Natural killer cell (primary cell): ENCODE results near the gene CD200R1L. TPM values are rescaled to one million over a fixed set of nuclear protein-coding genes. Genes with fewer than 3 reads are reported as not detected.
A peak's percentile ranks its signal among the peaks of the same experiment; 100 is the strongest.

Experiments used
- ATAC-seq, 3 donors: fragments of 150-1000 bp in 2 of 3; fragments of 200-7000 bp in 1 of 3; cut with Tn5 transposase; 1 replicate in 1 of 3; 2 replicates in 2 of 3; pipeline ENCODE4 v1.10.0; 2021; ENCODE audit warnings: mild to moderate bottlenecking in 2 of 3, moderate library complexity in 2 of 3
- DNase-seq, 2 donors: peaks; one replicate each; pipeline versions ENCODE4 v3.0.0 to v3.0.0-alpha.2; 2013 to 2021; ENCODE audit warnings: mixed read lengths in 1 of 2
- H3K27ac ChIP-seq: one replicate; pipeline ENCODE4 v1.5.1; 2013; ENCODE audit warnings: mild to moderate bottlenecking, low read length
- H3K27me3 ChIP-seq: one replicate; pipeline ENCODE4 v1.6.1; 2013; ENCODE audit warnings: low read length; ENCODE audit not compliant: control insufficient read depth, insufficient read depth
- H3K36me3 ChIP-seq: one replicate; pipeline ENCODE4 v1.6.1; 2013; ENCODE audit warnings: low read length; ENCODE audit not compliant: control insufficient read depth, insufficient read depth
- H3K4me1 ChIP-seq: one replicate; pipeline ENCODE4 v1.6.1; 2013; ENCODE audit warnings: low read length; ENCODE audit not compliant: control insufficient read depth, insufficient read depth
- H3K4me3 ChIP-seq: one replicate; pipeline ENCODE4 v1.5.1; 2013; ENCODE audit warnings: low read length
- H3K9me3 ChIP-seq: one replicate; pipeline ENCODE4 v1.6.1; 2013; ENCODE audit warnings: low read length; ENCODE audit not compliant: control insufficient read depth, insufficient read depth
- H3K27ac Mint-ChIP-seq, 2 donors: one replicate each; pipeline ENCODE4 v1.8.0; 2022; ENCODE audit warnings: mild to moderate bottlenecking in 2 of 2, mixed read lengths in 2 of 2, moderate library complexity in 1 of 2
- H3K27me3 Mint-ChIP-seq, 2 donors: one replicate each; pipeline ENCODE4 v1.8.0; 2022; ENCODE audit warnings: low read depth in 2 of 2, mixed read lengths in 2 of 2
- H3K36me3 Mint-ChIP-seq: one replicate; pipeline ENCODE4 v1.8.0; 2022; ENCODE audit warnings: mixed read lengths
- H3K4me1 Mint-ChIP-seq, 2 donors: one replicate each; pipeline ENCODE4 v1.8.0; 2022; ENCODE audit warnings: mixed read lengths in 2 of 2
- H3K4me3 Mint-ChIP-seq: one replicate; pipeline ENCODE4 v1.8.0; 2022; ENCODE audit warnings: mild to moderate bottlenecking, moderate library complexity, mixed read lengths
- H3K9me3 Mint-ChIP-seq, 2 donors: one replicate each; pipeline ENCODE4 v1.8.0; 2022; ENCODE audit warnings: mixed read lengths in 2 of 2
- WGBS: methylation state at CpG from one replicate; pipeline ENCODE4 v1.1.7; 2013; ENCODE audit warnings: missing lambda C conversion rate; ENCODE audit not compliant: insufficient coverage; 5-methylcytosine and 5-hydroxymethylcytosine counted together
- intact Hi-C: fragments of 100-400 bp; cut with micrococcal nuclease; formaldehyde crosslinking; loops from one replicate; pipeline ENCODE4 v1.14.2; 2022
- total RNA-seq, 4 donors: library from RNA; stranded (reverse); fragments of 120-200 nt in 1 of 4; gene quantifications; one replicate each; pipeline versions ENCODE4 v1.2.3 to v1.2.4, GENCODE V29; 2013 to 2022
- TF ChIP-seq, protein P1 (sequence below): fragments of 200-600 bp; IDR thresholded peaks from one replicate; pipeline ENCODE4 v1.8.0; 2022; ENCODE audit warnings: antibody characterized with exemption

CD200R1L gene
- total RNA-seq, 3 donors from 2014 or later (not counting 1 experiment from before 2014, with no cell fraction given) = 1.3 TPM; not detected in 2

DNA sequence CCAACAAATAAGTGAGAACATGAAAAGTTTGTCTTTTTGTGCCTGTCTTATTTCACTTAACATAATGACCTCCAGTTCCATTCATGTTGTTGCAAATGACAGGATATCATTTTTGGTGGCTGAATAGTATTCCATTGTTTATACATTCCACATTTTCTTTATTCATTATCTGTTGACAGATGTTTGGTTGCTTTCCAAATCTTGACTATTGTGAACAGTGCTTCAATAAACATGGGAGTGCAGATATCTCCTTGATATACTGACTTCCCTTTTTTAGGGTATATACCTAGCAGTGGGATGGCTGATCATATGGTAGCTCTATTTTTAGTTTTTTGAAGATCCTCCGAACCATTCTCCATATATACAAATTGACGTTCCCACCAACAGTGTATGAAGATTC is 19.1 kb upstream of the CD200R1L start:
- WGBS = no CpG with 5 or more reads among the region's 2 CpGs
- TF ChIP-seq, protein P1, sequence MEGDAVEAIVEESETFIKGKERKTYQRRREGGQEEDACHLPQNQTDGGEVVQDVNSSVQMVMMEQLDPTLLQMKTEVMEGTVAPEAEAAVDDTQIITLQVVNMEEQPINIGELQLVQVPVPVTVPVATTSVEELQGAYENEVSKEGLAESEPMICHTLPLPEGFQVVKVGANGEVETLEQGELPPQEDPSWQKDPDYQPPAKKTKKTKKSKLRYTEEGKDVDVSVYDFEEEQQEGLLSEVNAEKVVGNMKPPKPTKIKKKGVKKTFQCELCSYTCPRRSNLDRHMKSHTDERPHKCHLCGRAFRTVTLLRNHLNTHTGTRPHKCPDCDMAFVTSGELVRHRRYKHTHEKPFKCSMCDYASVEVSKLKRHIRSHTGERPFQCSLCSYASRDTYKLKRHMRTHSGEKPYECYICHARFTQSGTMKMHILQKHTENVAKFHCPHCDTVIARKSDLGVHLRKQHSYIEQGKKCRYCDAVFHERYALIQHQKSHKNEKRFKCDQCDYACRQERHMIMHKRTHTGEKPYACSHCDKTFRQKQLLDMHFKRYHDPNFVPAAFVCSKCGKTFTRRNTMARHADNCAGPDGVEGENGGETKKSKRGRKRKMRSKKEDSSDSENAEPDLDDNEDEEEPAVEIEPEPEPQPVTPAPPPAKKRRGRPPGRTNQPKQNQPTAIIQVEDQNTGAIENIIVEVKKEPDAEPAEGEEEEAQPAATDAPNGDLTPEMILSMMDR = no peak
- Mint-ChIP-seq H3K9me3 (peaks cover 3 to 13% of the 10 kb centered on the region in 2 donors), H3K27ac (no peak overlapping the region), H3K4me3 (no peak overlapping the region), H3K27me3 (peaks cover 4 to 7% of the 10 kb centered on the region in 2 donors), H3K36me3 (peaks cover 17% of the 10 kb centered on the region), H3K4me1 (no peaks in the 10 kb centered on the region)
- no peak for DNase-seq
- no peak for ATAC-seq
- intact Hi-C loops = no loop called here
- H3K4me3 ChIP-seq = no peak overlapping the region
- H3K9me3 ChIP-seq = peaks cover 5% of the 10 kb centered on the region
- H3K27ac ChIP-seq = no peak overlapping the region
- no peaks in the 10 kb centered on the region for H3K27me3 ChIP-seq
- no peaks in the 10 kb centered on the region for H3K36me3 ChIP-seq
- H3K4me1 ChIP-seq = no peaks in the 10 kb centered on the region

DNA sequence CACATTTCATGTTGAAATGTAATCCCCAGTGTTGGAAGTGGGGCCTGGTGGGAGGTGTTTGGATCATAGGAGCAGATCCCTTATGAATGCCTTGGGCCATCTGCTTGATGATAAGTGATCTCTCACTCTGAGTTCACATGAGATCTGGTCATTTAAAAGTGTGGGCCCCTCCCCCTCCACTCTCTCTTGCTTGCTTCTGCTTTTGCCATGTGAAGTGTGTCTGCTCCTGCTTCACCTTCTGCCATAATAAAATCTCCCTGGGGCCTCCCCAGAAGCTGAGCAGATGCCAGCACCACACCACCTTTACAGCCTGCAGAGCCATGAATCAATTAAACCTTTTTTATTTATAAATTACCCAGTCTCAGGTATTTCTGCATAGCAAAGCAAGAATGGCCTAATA is 14.2 kb upstream of the CD200R1L start:
- TF ChIP-seq, protein P1 = no peak
- DNase-seq (no peak), ATAC-seq (no peak)
- no peaks in the 10 kb centered on the region for H3K27me3 ChIP-seq
- H3K4me1 ChIP-seq = peaks cover 9% of the 10 kb centered on the region
- no peak overlapping the region for H3K27ac ChIP-seq
- Mint-ChIP-seq H3K36me3 (peaks cover 18% of the 10 kb centered on the region), H3K4me1 (peaks cover 26 to 31% of the 10 kb centered on the region in 2 donors), H3K27ac (no peak overlapping the region), H3K9me3 (peaks cover 8 to 12% of the 10 kb centered on the region in 2 donors), H3K27me3 (no peaks in the 10 kb centered on the region), H3K4me3 (no peak overlapping the region)
- no peaks in the 10 kb centered on the region for H3K36me3 ChIP-seq
- H3K4me3 ChIP-seq = no peak overlapping the region
- intact Hi-C loops = no loop called here
- peaks cover 5% of the 10 kb centered on the region for H3K9me3 ChIP-seq

DNA sequence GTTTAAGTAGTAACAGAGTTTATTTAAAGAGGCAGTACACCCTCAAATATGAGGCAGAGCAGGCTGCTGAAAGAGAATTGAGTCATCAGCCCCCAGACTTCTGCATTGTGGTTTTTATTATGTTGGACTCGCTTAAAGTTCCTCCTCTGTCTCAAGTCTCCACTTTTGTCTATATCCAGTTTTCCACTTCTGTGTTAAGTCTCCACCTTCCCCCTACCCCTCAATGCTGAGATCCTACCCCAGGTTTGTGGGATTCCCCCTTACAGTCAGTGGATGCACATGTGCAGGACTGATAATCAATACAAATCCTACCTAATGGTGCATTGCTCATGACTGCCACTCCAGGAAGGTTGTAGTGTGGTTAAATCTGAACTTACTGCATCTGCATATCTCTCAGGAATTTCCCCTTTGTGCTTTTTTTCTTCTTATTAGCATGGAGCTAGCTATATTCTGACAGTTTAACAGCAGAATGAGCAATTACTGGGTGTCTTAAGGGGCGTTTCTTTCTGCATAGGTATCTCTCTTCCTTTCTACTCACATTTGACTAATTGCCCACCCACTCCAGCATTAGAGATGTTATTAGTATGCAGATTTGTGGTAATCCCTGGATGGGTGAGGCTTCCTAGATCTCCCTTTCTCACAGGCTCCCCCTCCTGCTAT is 11.9 kb upstream of the CD200R1L start:
- ATAC-seq = peak; percentile 31 to 65 (median 36)
- intact Hi-C loops = no loop called here
- Histone ChIP-seq H3K4me3 (no peak overlapping the region), H3K27me3 (no peaks in the 10 kb centered on the region), H3K27ac (no peak overlapping the region), H3K9me3 (peaks cover 5% of the 10 kb centered on the region), H3K4me1 (peaks cover 9% of the 10 kb centered on the region), H3K36me3 (no peaks in the 10 kb centered on the region)
- H3K27ac Mint-ChIP-seq = peak overlapping the region in 1 of 2 donors; percentile 70
- H3K36me3 Mint-ChIP-seq = peaks cover 18% of the 10 kb centered on the region
- peaks cover 10 to 14% of the 10 kb centered on the region in 2 donors for H3K9me3 Mint-ChIP-seq
- TF ChIP-seq, protein P1 = no peak
- H3K4me3 Mint-ChIP-seq = peak overlapping the region; percentile 29
- peak in 1 of 2 donors; percentile 34 for DNase-seq
- WGBS = 36% methylated on average over 1 of the region's 2 CpGs
- no peaks in the 10 kb centered on the region for H3K27me3 Mint-ChIP-seq
- H3K4me1 Mint-ChIP-seq = peaks cover 28 to 31% of the 10 kb centered on the region in 2 donors

DNA sequence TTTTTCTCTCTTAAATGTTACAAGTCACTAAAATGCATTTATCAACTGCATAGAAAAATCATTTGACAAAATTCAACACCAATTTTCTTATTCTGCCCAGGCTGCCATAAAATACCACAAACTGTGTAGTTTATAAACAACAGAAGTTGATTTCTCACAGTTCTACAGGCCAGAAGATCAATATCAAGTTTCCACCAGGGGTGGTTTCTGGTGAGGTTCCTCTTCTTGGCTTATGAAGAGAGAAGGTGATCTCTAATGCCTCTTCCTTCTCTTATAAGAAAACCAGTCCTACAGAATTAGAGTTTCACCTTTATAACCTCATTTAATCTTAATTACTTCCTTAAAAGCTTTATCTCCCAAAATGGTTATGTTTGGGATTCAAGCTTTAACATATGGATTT is 10.9 kb upstream of the CD200R1L start:
- Mint-ChIP-seq H3K27me3 (no peaks in the 10 kb centered on the region), H3K4me3 (peak overlapping the region; percentile 66), H3K27ac (peak overlapping the region; percentile 70 to 71), H3K9me3 (peaks cover 10 to 14% of the 10 kb centered on the region in 2 donors), H3K4me1 (peaks cover 28 to 31% of the 10 kb centered on the region in 2 donors), H3K36me3 (peaks cover 21% of the 10 kb centered on the region)
- DNase-seq = peak in 1 of 2 donors; percentile 17
- Histone ChIP-seq H3K36me3 (no peaks in the 10 kb centered on the region), H3K27ac (peak overlapping the region; percentile 25), H3K4me1 (peaks cover 9% of the 10 kb centered on the region), H3K27me3 (no peaks in the 10 kb centered on the region), H3K4me3 (no peak overlapping the region), H3K9me3 (peaks cover 5% of the 10 kb centered on the region)
- ATAC-seq = peak in 2 of 3 donors; percentile 37 to 46
- TF ChIP-seq, protein P1 = no peak
- intact Hi-C loops = no loop called here
